AG04449 (cell line): Measurements from ENCODE around the gene MGAT4A.

Experiments
- CTCF ChIA-PET: fragments of 350-600 bp; formaldehyde crosslinking; extraction: SDS; loops from one replicate; lab custom pipeline; 2021; ENCODE audit warnings: antibody characterized with exemption; lab: Yijun Ruan, JAX
- POLR2A ChIA-PET: fragments of 400-600, 350-600 bp; formaldehyde crosslinking; extraction: SDS; loops from one replicate; lab custom pipeline; 2020; ENCODE audit warnings: antibody characterized with exemption, inconsistent platforms; lab: Yijun Ruan, JAX
- DNase-seq: peaks from one replicate; pipeline ENCODE4 v3.0.0-alpha.2; 2010; ENCODE audit warnings: low read depth, low spot score
- H3K4me3 ChIP-seq: 2 replicates; pipeline ENCODE4 v1.5.1; 2011; ENCODE audit warnings: low read depth, mild to moderate bottlenecking, control low read depth, low read length
- CTCF ChIP-seq: IDR thresholded peaks from one replicate; pipeline ENCODE4 v1.5.1; 2011; ENCODE audit warnings: mild to moderate bottlenecking, moderate library complexity, low read length, control low read depth, inconsistent platforms; ENCODE audit not compliant: insufficient read depth; ENCODE audit errors: missing control alignments

The MGAT4A gene

GRCh38 chr2:98769784-98770183, 38.9 kb upstream of the MGAT4A start:
- H3K4me3 ChIP-seq, result no peak overlapping the region
- DNase-seq, result no peak
- TF ChIP-seq CTCF, result no peak
- ChIA-PET POLR2A (no interaction called here), CTCF (no interaction called here)

GRCh38 chr2:98769114-98769476, 38.2 kb upstream of the MGAT4A start:
- TF ChIP-seq CTCF, result no peak
- ChIA-PET POLR2A (no interaction called here), CTCF (interaction anchor here (1.1 kb wide), 1 partner anchor 11 kb away, joined by 3 read pairs; no protein-coding TSS in a partner anchor)
- DNase-seq, result no peak
- H3K4me3 ChIP-seq, result no peak overlapping the region

- DNase-seq, result no peak
- H3K4me3 ChIP-seq, result no peak overlapping the region
- ChIA-PET CTCF (interaction anchor here (1.1 kb wide), 1 partner anchor 11 kb away, joined by 3 read pairs; no protein-coding TSS in a partner anchor), POLR2A (no interaction called here)
- TF ChIP-seq CTCF, result no peak
Measured at GRCh38 chr2:98768384-98769113, 37.6 kb upstream of the MGAT4A start.

GRCh38 chr2:98764499-98764898, 33.6 kb upstream of the MGAT4A start:
- ChIA-PET POLR2A (no interaction called here), CTCF (no interaction called here)
- DNase-seq, result no peak
- no peak for TF ChIP-seq CTCF
- no peak overlapping the region for H3K4me3 ChIP-seq

- TF ChIP-seq CTCF, result no peak
- ChIA-PET CTCF (no interaction called here), POLR2A (no interaction called here)
- H3K4me3 ChIP-seq, result no peak overlapping the region
- no peak for DNase-seq
Measured at GRCh38 chr2:98763209-98763951, 32.4 kb upstream of the MGAT4A start.

- CTCF ChIA-PET, result no interaction called here
- TF ChIP-seq CTCF, result no peak
- no peak overlapping the region for H3K4me3 ChIP-seq
- POLR2A ChIA-PET, result no interaction called here
- no peak for DNase-seq
Measured at GRCh38 chr2:98761909-98762308, 31.0 kb upstream of the MGAT4A start.
